NCI-H2081 (cell line): ENCODE results near the gene ASGR2.
"Not testable (repeated sequence)": the region's sequence is repeated elsewhere in the genome, so short reads cannot be mapped to it uniquely, and the experiment has no call there.

Experiments used
- DNase-seq, 2 experiments: peaks; one replicate each; lab custom pipeline; 2025; lab: John Stamatoyannopoulos, UW

The ASGR2 gene

GRCh38 chr17:7114241-7114874, at the start of gene ASGR2:
Gene ASGR2 (minus strand): TSS chr17:7114822. CDS start chr17:7114240, 582 bp downstream.
- no peak for DNase-seq

- not testable (repeated sequence) for DNase-seq
Observed at GRCh38 chr17:7159571-7159970, 44.9 kb upstream of the ASGR2 start.

GRCh38 chr17:7158424-7158823, 43.8 kb upstream of the ASGR2 start:
- DNase-seq = not testable (repeated sequence)

- DNase-seq = no peak
Observed at GRCh38 chr17:7156342-7156940, 41.8 kb upstream of the ASGR2 start.

GRCh38 chr17:7147772-7148171, 33.1 kb upstream of the ASGR2 start:
- DNase-seq = no peak

- DNase-seq = no peak
Observed at GRCh38 chr17:7146115-7146514, 31.5 kb upstream of the ASGR2 start.

- no peak for DNase-seq
Observed at GRCh38 chr17:7144213-7144612, 29.6 kb upstream of the ASGR2 start.

GRCh38 chr17:7141824-7142223, 27.2 kb upstream of the ASGR2 start:
- no peak for DNase-seq

GRCh38 chr17:7139400-7139799, 24.8 kb upstream of the ASGR2 start:
- DNase-seq = no peak

GRCh38 chr17:7138800-7139381, 24.3 kb upstream of the ASGR2 start:
- no peak for DNase-seq

GRCh38 chr17:7137171-7137943, 22.7 kb upstream of the ASGR2 start:
- no peak for DNase-seq

- peak; percentile 17 to 30 for DNase-seq
Observed at GRCh38 chr17:7136266-7136877, 21.8 kb upstream of the ASGR2 start.

- DNase-seq = no peak
Observed at GRCh38 chr17:7133916-7134315, 19.3 kb upstream of the ASGR2 start.

- no peak for DNase-seq
Observed at GRCh38 chr17:7133424-7133823, 18.8 kb upstream of the ASGR2 start.

- no peak for DNase-seq
Observed at GRCh38 chr17:7132511-7133094, 18.0 kb upstream of the ASGR2 start.

GRCh38 chr17:7131423-7131791, 16.8 kb upstream of the ASGR2 start:
- DNase-seq = no peak

- DNase-seq = no peak
Observed at GRCh38 chr17:7130621-7131422, 16.2 kb upstream of the ASGR2 start.

- no peak for DNase-seq
Observed at GRCh38 chr17:7129311-7129710, 14.7 kb upstream of the ASGR2 start.

- DNase-seq = no peak
Observed at GRCh38 chr17:7128160-7128559, 13.5 kb upstream of the ASGR2 start.

GRCh38 chr17:7127501-7127900, 12.9 kb upstream of the ASGR2 start:
- not testable (repeated sequence) for DNase-seq

- DNase-seq = not testable (repeated sequence)
Observed at GRCh38 chr17:7126386-7126785, 11.8 kb upstream of the ASGR2 start.
